Astrocyte (in vitro differentiated cells and primary cell): ENCODE results near the gene PPP3CA.

ENCODE experiments used
- CTCF ChIP-seq: IDR thresholded peaks from 2 replicates; pipeline ENCODE4 v1.5.1; 2011; ENCODE audit warnings: low read depth, mild to moderate bottlenecking, inconsistent platforms, low read length, moderate library complexity; ENCODE audit not compliant: insufficient read depth
- EZH2 ChIP-seq: IDR thresholded peaks from 2 replicates; pipeline ENCODE4 v1.6.1; 2012; ENCODE audit warnings: mild to moderate bottlenecking, low read length, inconsistent platforms; ENCODE audit not compliant: insufficient read depth

- no peak for TF ChIP-seq CTCF
- no peak for TF ChIP-seq EZH2
These were observed 170.2 kb downstream of the PPP3CA start for GRCh38 chr4:101177154-101177553.
